ENCODE results near the gene ZCWPW1.
"Not testable (repeated sequence)": the region's sequence is repeated elsewhere in the genome, so short reads cannot be mapped to it uniquely, and the experiment has no call there.

The ZCWPW1 gene

DNA sequence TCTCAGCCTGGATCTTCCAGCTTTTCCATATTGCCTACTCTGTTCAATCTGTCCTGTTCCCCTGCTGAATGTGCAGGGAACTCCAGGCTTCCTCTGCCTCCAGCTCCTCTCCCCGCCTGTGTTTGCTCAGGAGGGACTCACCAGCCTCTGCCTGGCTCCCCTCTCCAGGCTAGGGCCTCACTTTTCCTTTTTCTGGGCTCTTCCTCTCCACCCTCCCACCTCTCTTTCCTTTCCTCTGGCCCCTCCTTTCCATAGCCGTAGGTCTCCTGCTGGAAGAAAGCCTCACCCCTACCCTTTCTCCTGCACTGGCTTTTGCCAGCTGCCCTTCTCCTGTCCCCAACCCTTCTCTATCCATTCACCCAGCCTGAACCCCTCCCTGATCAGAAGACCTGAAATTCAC lies 30.3 kb downstream of the ZCWPW1 start:
- FAIRE-seq: no peak

DNA sequence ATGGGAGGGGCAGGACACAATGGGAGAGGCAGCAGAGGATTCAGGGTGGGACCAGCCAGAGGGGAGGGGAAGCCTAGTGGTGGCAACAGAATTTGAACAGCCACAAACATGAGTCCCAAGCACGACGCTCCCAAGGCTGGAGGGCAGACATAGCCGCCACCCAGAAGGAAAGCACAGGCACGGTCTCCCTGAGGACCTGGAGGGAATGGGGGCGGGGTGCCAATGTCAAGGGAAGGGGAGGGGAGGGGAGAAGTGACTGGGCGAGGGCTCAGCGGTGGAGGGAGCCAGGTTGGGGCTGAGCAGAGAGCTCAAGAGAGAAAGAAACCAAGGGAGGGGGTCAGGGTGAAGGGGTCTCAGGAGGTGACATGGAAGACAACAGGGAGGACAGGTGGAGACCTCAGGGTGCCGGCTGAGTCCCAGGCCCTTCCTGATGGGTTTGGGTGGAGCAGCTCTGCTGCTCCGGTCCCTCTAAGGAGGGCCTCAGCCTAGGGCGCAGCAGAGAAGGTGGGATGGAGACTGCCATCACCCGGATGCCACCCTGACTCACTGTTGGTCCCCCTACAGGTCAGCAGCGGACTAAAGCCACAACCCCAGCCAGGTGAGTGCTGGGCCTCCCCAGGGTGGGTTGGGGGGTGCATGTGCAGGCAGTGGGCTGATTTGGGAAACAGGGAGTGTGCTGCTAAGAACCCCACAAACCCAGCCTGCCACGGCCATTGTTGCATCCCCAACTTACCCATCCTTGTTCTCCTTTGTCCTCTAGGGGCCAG lies 31.0 kb downstream of the ZCWPW1 start:
- no peak for FAIRE-seq

DNA sequence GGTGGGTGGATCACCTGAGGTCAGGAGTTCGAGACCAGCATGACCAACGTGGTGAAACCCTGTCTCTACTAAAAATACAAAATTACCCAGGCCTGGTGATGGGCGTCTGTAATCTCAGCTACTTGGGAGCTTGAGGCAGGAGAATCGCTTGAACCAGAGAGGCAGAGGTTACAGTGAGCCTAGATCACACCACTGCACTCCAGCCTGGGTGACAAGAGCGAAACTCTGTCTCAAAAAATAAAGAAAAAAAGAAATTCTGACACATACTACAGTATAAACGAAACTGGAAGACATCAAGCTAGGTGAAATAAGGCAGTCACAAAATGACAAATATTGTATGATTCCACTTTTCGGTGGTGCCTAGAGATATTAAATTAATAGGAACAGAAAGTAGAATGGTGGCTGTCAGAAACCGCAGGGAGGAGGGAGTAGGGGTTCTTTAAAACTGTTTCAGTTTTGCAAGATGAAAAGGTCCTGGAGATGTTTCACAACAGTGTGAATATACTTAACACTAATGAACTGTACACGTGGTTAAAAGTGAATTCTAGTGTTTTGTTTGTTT lies 32.0 kb downstream of the ZCWPW1 start:
- FAIRE-seq: no peak

DNA sequence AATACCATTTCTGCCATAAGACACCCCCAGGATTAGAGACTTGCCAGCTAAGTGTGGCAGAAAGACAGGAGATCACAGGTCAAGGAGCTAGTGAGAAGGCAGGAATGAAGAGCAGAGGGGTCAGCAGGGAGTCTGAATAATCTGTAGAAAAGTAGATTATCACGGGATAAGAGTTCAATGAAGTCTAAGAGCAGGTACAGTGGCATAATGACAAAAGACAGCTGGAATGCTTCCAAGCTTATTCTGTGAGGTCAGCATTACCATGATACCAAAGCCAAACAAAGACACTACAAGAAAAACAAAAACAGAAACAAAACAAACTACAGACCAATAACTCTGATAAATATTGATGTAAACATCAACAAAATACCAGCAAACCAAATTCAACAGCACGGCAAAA lies 34.4 kb downstream of the ZCWPW1 start:
- no peak for FAIRE-seq

DNA sequence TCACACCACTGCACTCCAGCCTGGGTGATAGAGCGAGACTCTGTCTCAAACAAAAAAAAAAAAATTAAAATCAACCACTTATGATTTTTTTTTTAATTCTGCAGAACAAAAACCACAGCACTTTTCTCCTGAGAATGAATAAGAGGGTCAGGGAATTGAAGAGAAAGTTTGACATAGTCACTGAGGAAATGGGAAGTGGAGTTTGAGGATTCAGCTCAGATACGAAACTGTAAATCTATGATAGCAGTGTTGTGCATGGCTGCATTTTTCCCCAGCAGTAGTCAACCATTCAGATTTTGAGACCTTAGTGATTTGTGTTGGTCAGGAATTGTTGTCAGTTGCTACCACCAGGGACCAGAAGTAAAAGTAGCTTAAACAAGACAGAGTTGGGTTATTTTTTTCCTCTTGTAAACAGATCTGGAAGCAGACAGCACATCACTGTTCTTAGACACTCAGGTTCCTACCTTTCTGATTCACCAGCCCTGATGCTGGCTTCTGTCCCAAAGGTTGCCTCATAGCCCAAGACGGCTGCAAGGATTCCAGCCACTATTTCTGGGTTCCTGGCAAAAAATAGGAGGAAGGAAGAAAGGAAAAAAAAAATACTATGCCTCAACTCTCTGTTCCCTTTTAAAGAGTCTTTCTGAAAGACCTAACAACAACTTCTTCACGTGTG lies 35.1 kb downstream of the ZCWPW1 start:
- FAIRE-seq: no peak

DNA sequence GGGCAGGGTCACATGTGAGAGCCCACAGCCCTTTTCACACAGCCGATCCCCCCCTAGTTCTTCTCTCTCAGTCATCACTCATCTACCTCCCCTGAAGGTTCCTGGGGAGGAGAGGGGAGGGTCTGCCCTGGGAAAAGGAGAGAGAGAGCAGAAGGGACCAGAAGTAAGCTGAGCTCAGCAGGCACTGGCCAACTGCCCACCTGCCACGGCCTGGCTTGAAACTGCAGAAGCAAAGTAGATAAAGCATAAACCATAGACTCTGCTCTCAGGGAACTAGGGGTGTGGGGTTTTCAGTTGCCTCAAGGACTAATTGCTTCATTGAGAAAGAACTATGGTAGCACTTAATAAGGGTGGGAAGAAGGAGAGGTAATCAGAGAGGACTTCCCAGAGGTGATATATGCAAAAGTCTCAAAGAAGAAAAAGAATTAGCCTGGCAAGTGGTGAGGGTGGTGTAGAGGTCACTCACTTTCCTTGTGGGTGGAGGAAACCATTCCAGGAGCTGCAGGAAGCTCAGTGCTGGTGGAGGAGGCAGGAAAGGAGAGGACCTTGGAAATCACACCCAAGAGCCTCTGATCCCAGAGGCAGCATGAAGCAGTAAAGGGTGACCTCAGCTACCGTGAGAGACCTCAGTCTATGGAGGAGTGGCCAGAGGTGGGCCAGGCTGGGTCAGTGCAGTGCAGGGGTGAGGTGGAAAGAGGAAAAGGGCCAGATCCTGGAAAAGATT lies 38.1 kb downstream of the ZCWPW1 start:
- FAIRE-seq: no peak

DNA sequence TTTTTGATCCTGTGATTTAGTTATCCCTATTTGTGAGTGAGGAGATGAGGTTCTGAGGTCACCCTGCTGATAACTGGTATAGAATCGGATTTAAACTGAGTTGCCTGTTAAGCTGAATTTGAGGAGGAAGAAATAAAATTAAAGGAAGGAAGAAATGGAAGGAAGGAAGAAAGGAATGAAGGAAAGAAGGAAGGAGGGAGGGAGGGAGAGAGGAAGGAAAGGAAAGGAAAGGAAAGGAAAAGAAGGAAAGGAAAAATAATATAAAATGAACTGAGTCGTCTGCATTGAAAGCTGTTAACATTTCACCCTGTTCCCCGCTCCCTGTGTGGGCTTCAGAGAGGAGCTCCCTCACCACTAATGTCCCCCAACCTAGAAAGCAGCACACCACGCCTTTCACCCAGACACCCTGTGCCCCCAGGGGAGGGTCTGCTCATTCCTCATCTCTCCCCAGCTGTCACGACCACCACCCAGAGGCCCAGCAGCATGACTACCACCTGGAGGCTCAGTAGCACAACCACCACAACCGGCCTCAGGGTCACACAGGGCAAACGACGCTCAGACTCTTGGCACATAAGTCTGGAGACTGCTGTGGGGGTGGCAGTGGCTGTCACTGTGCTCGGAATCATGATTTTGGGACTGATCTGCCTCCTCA lies 38.9 kb downstream of the ZCWPW1 start:
- no peak for FAIRE-seq

DNA sequence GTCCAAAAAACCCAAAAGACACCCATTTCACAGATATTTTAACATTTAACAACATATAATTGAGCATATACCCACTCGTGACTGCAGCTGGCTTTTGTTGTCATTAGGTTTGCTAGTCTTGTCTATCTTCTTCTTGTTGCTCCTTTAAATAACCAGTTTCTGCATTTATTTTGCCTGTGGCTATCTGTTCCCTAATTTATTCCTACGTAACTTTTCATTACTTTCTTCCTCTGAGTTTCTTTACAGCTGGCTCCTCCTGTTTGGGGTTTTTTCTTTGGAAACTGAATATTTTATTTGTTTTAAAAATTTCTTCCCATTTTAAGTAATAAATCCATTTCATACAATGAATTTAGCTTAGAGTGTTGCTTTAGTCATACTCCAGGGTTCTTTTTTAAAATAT lies 40.8 kb downstream of the ZCWPW1 start:
- FAIRE-seq: no peak

DNA sequence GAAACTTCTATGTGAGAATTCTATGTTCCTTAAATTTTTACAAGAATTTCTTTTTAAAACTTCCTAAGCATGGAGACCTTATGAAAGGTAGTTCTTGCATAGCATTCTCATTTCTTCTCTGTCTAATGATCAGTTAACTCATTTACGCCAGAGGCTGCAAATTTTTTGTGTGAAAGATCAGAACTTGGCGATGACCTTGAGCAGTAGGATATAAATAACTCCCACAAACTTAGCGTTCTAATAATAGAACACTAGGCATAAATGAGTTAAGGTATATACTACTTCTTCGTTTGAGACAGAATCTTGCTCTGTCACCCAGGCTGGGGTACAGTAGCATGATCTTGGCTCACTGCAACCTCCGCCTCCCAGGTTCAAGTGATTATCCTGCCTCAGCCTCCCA lies 41.6 kb downstream of the ZCWPW1 start:
- FAIRE-seq: no peak

DNA sequence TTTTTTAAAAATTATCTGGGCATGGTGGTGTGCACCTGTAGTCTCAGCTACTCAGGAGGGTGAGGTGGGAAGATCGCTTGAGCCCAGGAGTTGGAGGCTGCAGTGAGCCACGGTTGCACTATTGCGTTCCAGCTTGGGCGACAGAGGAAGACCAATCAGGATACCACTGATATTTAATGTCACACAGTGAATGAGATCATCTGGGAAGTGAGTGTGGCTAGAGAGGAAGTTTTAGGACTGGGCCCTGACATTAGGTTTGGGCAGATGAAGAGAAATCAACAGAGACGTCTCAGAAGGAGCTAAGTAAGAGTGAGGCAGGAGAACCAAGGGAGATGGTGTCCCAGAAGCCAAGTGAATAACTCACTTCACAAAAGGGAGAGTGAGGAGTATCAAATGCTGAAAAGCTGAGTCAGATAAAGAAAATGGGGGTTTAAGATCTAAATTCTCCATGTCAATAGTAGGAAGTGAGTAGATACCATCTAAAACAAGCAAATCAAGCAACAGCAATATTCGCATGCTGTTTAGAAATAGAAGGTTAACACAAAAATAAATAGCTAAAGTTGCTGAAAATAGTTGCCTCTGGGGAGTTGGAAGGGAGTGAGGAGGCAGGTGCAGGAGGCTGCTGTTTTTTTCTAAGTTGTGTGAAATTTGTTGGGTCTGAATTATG lies 43.7 kb downstream of the ZCWPW1 start:
- FAIRE-seq: no peak

DNA sequence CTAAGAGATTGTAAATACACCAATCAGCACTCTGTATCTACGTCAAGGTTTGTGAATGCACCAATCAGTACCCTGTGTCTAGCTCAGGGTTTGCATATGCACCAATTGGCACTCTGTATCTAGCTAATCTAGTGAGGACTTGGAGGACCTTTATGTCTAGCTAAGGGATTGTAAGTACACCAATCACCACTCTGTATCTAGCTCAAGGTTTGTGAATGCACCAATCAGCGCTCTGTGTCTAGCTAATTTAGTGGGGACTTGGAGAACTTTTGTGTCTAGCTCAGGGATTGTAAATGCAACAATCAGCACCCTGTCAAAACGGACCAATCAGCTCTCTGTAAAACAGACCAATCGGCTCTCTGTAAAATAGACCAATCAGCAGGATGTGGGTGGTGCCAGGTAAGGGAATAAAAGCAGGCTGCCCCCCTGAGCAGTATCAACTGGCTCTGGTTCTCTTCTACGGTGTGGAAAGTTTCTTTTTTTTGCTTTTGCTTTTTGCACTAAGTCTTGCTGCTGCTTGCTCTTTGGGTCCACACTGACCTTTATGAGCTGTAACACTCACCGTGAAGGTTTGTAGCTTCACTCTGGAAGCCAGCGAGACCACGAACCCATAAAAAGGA lies 46.2 kb downstream of the ZCWPW1 start:
- not testable (repeated sequence) for FAIRE-seq

DNA sequence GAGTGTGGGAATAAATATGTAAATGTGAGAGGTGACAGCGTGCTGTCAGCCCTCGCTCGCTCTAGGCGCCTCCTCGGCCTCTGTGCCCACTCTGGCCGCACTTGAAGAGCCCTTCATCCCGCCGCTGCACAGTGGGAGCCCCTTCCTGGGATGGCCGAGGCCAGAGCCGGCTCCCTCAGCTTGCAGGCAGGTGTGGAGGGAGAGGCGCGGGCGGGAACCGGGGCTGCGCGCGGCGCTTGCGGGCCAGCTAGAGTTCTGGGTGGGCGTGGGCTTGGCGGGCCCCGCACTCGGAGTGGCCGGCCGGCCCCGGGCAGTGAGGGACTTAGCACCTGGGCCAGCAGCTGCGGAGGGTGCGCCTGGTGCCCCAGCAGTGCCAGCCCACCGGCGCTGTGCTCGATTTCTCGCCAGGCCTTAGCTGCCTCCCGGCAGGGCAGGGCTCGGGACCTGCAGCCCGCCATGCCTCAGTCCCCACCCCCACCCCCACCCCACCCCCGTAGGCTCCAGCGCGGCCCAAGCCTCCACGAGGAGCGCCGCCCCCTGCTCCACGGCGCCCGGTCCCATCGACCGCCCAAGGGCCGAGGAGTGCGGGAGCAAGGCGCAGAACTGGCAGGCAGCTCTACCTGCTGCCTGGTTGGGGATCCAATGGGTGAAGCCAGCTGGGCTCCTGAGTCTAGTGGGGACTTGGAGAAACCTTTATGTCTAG lies 46.8 kb downstream of the ZCWPW1 start:
- not testable (repeated sequence) for FAIRE-seq

DNA sequence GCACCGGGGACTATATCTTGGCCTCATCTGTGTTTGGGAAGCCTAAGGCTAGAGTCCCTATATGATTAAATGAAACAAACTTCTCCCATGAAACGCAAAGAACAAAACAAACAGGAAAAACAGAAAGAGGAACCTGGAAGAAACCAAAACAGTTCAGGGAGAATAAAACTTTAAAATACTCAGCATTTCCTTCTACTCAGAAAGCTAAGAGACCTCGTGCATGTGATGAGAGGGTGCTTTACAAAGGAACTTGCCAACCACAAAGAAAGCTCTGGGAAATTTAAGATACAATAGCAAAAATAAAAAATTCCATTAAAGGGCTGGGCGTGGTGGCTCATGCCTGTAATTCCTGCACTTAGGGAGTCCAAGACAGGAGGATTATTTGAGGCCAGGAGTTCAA lies 48.3 kb downstream of the ZCWPW1 start:
- no peak for FAIRE-seq

DNA sequence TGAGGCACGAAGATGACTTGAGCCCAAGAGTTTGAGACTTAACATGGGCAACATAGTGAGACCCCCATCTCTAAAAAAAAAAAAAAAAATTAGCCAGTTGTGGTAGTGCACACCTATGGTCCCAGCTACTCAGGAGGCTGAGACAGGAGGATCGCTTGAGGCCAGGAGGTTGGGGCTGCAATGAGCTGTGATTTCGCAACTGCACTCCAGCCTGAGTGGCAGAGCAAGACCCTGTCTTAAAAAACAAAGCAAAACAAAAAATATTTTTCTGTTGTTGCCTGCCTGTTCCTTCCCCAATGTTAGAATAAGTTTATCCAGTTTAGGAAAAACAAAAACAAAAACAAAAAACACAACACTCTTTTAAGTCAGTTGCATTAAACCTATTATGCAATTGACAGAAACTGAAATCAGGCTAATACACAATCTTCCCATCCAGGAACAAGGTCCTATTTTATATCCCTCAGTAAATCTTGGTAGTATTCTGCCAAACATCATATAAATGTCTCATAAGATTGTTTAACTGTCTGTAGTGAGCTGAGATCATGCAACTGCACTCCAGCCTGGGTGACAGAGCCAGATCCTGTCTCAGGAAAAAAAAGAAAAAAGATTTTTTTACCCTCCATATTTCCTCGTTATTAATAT lies 50.3 kb downstream of the ZCWPW1 start:
- no peak for FAIRE-seq

DNA sequence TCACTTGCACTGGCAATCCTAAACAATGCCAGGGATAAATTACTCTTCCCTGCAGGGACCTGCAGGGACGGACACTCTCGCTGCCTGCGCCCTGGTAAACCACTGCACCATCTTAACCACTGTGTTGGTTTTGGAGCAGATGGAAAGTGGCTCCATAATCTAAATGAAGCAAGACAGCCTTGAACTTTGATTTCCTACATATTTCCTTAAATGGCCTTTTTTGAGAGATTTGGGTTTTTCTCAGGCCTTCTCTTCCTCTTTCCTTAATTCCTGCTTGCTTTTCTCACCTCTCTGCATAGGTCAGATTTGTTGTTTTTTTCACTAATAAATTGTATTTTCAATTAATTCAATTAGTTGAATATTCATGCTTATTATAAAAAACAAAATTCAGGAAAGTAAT lies 52.4 kb downstream of the ZCWPW1 start:
- no peak for FAIRE-seq

DNA sequence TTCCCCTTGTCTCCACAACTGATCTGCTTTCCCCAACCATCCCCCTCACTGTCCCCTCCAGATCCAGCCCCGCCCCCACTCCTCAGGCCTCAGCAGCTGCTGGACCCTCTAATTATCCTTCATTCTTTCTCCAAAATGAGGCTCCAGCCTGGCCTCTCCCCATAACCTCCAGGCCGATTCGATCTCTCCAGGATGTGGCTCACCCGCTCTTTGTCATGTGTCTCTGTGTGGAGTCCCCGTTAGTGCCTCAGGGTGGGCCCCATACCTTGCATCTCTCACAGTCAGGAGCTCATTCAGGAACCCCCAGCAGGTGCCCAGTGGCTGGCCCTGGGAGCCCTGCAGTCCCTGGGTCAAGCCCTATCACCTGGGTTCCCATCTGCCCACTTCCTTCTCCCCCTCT lies 53.9 kb downstream of the ZCWPW1 start:
- no peak for FAIRE-seq

DNA sequence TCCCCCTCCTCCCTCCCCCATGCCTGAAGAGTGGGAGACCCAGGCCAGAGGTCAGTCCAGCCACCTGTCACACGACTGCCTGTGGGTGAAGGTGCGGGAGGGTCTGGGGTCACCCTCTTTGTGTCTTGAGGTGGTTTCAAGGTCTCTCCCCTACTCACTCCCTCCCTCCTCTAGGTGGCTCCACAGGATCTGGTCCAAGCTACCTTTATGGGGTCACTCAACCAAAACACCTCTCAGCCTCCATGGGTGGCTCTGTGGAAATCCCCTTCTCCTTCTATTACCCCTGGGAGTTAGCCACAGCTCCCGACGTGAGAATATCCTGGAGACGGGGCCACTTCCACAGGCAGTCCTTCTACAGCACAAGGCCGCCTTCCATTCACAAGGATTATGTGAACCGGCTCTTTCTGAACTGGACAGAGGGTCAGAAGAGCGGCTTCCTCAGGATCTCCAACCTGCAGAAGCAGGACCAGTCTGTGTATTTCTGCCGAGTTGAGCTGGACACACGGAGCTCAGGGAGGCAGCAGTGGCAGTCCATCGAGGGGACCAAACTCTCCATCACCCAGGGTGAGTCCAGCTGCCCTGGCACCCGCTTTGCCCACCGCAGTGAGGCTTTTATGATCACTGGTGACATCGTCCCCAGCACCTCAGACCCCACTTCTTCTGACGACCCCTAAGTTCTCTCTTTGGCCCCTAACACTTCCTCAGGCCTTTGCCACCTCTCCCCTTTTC lies 54.5 kb downstream of the ZCWPW1 start:
- FAIRE-seq: not testable (repeated sequence)

DNA sequence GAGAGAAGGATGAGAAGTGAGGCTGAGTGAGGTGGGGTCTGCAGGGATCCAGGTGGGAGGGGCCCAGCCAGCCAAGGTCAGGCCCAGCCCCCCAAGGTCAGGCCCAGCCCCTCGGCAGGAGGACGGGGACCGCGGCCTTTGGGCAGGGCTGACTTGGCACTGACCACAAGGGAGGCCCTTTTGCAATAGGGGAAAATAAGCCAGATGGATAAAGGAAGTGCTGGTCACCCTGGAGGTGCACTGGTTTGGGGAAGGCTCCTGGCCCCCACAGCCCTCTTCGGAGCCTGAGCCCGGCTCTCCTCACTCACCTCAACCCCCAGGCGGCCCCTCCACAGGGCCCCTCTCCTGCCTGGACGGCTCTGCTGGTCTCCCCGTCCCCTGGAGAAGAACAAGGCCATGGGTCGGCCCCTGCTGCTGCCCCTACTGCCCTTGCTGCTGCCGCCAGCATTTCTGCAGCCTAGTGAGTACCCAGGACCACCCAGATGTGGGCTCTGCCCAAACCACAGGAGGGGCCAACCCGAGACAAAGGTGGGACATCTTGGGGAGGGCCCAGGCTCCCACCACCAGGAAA lies 55.2 kb downstream of the ZCWPW1 start, which contains the start of gene PILRA:
Gene PILRA (plus strand): TSS at position 227 of the 571 bp plus-strand sequence. CDS start 170 bp downstream, at position 397.
- FAIRE-seq: no peak

DNA sequence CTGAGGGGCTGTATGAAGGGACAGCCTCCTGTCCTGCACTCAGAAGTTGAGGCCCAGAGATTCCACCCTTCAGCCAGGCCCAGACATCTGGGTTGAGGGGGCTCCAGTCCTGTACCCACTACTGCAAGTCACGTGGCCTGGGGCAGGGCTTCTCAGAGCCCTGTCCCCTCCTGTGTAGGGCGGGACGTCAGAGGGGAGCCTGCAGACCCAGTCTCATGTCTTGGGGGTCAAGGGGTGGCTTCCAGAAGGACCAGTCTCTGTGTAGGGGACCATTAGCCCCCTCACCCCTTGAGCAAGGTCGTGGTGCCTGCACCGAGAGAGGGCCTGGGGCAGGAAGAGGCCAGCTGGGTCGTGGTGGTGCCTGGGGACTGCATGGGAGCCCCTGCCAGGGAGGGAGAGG lies 55.8 kb downstream of the ZCWPW1 start:
- no peak for FAIRE-seq

DNA sequence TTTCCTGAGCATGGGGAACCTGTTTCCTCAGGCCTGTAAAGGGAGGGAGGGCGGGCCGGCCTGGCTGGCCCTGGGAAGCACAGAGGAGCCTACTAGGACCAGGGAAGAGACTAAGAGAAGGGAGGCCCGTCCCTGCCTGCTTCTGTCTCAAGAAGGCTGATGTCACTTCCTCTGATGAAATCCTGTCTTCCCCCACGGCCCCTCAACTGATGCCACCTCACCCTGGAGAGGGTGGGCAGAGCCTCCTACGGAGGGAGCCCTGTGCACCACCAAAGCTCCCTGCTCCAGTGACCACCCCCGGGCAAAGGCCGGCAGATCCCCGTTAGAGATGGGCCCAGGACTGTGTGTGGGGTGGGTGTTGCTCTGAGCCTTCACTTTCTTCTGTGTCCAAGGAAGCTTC lies 56.2 kb downstream of the ZCWPW1 start:
- FAIRE-seq: no peak
